ENCODE results near the gene CACNG4.
"Not testable (repeated sequence)": the region's sequence is repeated elsewhere in the genome, so short reads cannot be mapped to it uniquely, and the experiment has no call there.

The CACNG4 gene

GRCh38 chr17:67018471-67019434, 54.2 kb downstream of the CACNG4 start:
- no peak for DNase-seq

GRCh38 chr17:67019809-67020208, 55.3 kb downstream of the CACNG4 start:
- DNase-seq = no peak

GRCh38 chr17:67020293-67020766, 55.8 kb downstream of the CACNG4 start:
- no peak for DNase-seq

GRCh38 chr17:67021196-67021595, 56.7 kb downstream of the CACNG4 start:
- DNase-seq = no peak

- DNase-seq = no peak
Measured at GRCh38 chr17:67021743-67022450, 57.4 kb downstream of the CACNG4 start.

- DNase-seq = no peak
Measured at GRCh38 chr17:67022451-67022810, 57.9 kb downstream of the CACNG4 start.

GRCh38 chr17:67024736-67025135, 60.2 kb downstream of the CACNG4 start:
- DNase-seq = no peak

- DNase-seq = no peak
Measured at GRCh38 chr17:67025216-67025792, 60.8 kb downstream of the CACNG4 start.

GRCh38 chr17:67026341-67026740, 61.8 kb downstream of the CACNG4 start:
- DNase-seq = no peak

GRCh38 chr17:67027031-67027628, 62.6 kb downstream of the CACNG4 start:
- no peak for DNase-seq

GRCh38 chr17:67030641-67031040, 66.1 kb downstream of the CACNG4 start:
- no peak for DNase-seq

GRCh38 chr17:67032382-67032781, 67.9 kb downstream of the CACNG4 start:
- no peak for DNase-seq

GRCh38 chr17:67032985-67033384, 68.5 kb downstream of the CACNG4 start:
- no peak for DNase-seq

GRCh38 chr17:67033613-67034012, 69.1 kb downstream of the CACNG4 start:
- no peak for DNase-seq

- DNase-seq = no peak
Measured at GRCh38 chr17:67035131-67036083, 70.9 kb downstream of the CACNG4 start.

- no peak for DNase-seq
Measured at GRCh38 chr17:67038861-67039365, 74.4 kb downstream of the CACNG4 start.

GRCh38 chr17:67040652-67041051, 76.1 kb downstream of the CACNG4 start:
- no peak for DNase-seq

GRCh38 chr17:67041119-67041518, 76.6 kb downstream of the CACNG4 start:
- DNase-seq = not testable (repeated sequence)

GRCh38 chr17:67041531-67041930, 77.0 kb downstream of the CACNG4 start:
- DNase-seq = no peak

- DNase-seq = no peak
Measured at GRCh38 chr17:67041941-67042899, 77.7 kb downstream of the CACNG4 start.
